Mucosa of descending colon (tissue), 3 donors: ENCODE measurements around the gene PWWP2A. TPM values are rescaled to one million over a fixed set of nuclear protein-coding genes. Genes with fewer than 3 reads are reported as not detected.
A peak's percentile ranks its signal among the peaks of the same experiment; 100 is the strongest.

Source experiments
- ATAC-seq: fragments of 200-7000 bp; cut with Tn5 transposase; one replicate; pipeline ENCODE4 v1.9.1; 2020; ENCODE audit warnings: mild to moderate bottlenecking, moderate library complexity
- DNase-seq, 3 donors: peaks; one replicate each; pipeline ENCODE4 v3.0.0-alpha.2; 2020
- H3K36me3 ChIP-seq: fragments of 200-600 bp; one replicate; pipeline ENCODE4 v1.8.0; 2021; ENCODE audit warnings: low read depth, mild to moderate bottlenecking
- H3K4me1 ChIP-seq: fragments of 200-600 bp; one replicate; pipeline ENCODE4 v1.8.0; 2021; ENCODE audit warnings: low read depth, mild to moderate bottlenecking
- H3K4me3 ChIP-seq: fragments of 200-600 bp; one replicate; pipeline ENCODE4 v1.8.0; 2021; ENCODE audit warnings: mild to moderate bottlenecking
- H3K9me3 ChIP-seq: fragments of 200-600 bp; one replicate; pipeline ENCODE4 v1.8.0; 2021; ENCODE audit warnings: mild to moderate bottlenecking
- intact Hi-C, 2 donors: fragments of 100-400 bp; cut with DNase I in 1 of 2; cut with micrococcal nuclease in 1 of 2; formaldehyde crosslinking; loops; one replicate each; pipeline versions ENCODE4 v1.11.0 to v1.11.1; 2022; cut with DNase I, micrococcal nuclease
- long read RNA-seq, 2 donors: library from polyadenylated mRNA; unstranded; transcript quantifications; one replicate each; pipeline ENCODE4 v2.0.0, GENCODE V29; 2019 to 2021
- total RNA-seq, 3 donors: library from RNA; stranded (reverse); fragmentation: NEBNext Ultra II Directional in 2 of 3; extraction: Animal tissue kit (Norgen Biotek cat#: 25700) in 2 of 3; gene quantifications; one replicate each; pipeline versions ENCODE4 v1.2.1 to v1.2.4, GENCODE V29; 2021 to 2023
- TF ChIP-seq, protein P1 (sequence below): fragments of 200-600 bp; IDR thresholded peaks from one replicate; pipeline ENCODE4 v1.8.0; 2022; ENCODE audit warnings: antibody characterized with exemption, mild to moderate bottlenecking
- donor health status: DM: no; HTN: no; CAD: no; lungs with moderate emphysema.
- donor health status: DM: no; HTN: no; CAD: no.
- donor health status: DM: no; HTN: yes; CAD: no.

Gene PWWP2A, protein sequence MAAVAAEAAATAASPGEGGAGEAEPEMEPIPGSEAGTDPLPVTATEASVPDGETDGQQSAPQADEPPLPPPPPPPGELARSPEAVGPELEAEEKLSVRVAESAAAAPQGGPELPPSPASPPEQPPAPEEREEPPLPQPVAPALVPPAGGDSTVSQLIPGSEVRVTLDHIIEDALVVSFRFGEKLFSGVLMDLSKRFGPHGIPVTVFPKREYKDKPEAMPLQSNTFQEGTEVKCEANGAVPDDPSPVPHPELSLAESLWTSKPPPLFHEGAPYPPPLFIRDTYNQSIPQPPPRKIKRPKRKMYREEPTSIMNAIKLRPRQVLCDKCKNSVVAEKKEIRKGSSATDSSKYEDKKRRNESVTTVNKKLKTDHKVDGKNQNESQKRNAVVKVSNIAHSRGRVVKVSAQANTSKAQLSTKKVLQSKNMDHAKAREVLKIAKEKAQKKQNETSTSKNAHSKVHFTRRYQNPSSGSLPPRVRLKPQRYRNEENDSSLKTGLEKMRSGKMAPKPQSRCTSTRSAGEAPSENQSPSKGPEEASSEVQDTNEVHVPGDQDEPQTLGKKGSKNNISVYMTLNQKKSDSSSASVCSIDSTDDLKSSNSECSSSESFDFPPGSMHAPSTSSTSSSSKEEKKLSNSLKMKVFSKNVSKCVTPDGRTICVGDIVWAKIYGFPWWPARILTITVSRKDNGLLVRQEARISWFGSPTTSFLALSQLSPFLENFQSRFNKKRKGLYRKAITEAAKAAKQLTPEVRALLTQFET
- total RNA-seq, result 10 to 100 TPM; 37.6 to 52.8 (median 41.3) TPM
- long read RNA-seq, donor 1, transcript PWWP2A-202 (4 exons, 3,991 nt), result major isoform, 8 of 32 reads
- long read RNA-seq, donor 1, transcript PWWP2A-205 (3 exons, 1,819 nt), result minor isoform, 6 of 32 reads
- long read RNA-seq, donor 1, partial matches to known transcripts, result 2 of 32 reads
- long read RNA-seq, donor 1, other reads (novel, unspliced or antisense), result 9 of 32 reads
- long read RNA-seq, donor 2, transcript PWWP2A-201 (2 exons, 3,346 nt), result major isoform, 11 of 15 reads
- long read RNA-seq, donor 2, partial matches to known transcripts, result 0 of 15 reads
- long read RNA-seq, donor 2, other reads (novel, unspliced or antisense), result 0 of 15 reads

DNA sequence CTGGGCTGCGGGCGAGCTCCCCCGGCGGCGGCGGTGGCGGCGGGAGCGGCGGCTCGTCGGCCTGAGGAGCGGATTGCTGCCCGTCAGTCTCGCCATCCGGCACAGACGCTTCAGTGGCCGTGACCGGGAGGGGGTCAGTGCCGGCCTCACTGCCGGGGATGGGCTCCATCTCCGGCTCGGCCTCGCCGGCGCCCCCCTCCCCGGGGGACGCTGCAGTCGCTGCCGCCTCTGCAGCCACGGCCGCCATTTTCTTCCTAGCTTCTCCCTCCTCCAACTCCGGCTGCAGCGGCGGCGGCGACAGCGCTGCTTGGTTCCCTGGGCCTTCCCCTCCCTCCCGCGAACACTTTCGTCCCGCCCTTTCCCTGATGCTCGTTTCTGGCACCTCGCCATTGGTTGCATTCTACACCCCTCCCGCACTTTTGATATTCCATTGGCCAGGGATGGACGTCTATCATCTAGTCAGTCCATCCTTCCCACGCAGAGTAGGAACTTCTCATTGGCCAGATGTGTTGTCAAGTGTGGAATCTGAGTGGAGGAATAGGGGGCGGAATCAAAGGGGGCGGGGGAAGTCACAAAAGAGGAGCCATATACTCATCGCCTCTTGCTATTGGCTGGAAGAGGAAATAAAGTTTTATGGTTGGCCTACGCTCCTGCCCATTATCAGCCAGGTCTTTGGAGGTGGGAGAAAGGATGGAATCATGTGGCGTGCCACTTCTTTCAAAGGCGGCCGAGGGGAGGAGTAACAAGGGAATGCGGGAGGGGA is at the start of gene PWWP2A:
Gene PWWP2A (minus strand): TSS at position 309 of the 763 bp plus-strand sequence. CDS start 62 bp downstream, at position 247.
- ATAC-seq (peak; percentile 94), DNase-seq (peak; percentile 98 to 99 (median 98))
- TF ChIP-seq, protein P1, sequence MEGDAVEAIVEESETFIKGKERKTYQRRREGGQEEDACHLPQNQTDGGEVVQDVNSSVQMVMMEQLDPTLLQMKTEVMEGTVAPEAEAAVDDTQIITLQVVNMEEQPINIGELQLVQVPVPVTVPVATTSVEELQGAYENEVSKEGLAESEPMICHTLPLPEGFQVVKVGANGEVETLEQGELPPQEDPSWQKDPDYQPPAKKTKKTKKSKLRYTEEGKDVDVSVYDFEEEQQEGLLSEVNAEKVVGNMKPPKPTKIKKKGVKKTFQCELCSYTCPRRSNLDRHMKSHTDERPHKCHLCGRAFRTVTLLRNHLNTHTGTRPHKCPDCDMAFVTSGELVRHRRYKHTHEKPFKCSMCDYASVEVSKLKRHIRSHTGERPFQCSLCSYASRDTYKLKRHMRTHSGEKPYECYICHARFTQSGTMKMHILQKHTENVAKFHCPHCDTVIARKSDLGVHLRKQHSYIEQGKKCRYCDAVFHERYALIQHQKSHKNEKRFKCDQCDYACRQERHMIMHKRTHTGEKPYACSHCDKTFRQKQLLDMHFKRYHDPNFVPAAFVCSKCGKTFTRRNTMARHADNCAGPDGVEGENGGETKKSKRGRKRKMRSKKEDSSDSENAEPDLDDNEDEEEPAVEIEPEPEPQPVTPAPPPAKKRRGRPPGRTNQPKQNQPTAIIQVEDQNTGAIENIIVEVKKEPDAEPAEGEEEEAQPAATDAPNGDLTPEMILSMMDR, result no peak
- intact Hi-C loops, result no loop called here
- no peaks in the 10 kb centered on the region for H3K9me3 ChIP-seq
- peak within 1 kb of the TSS; percentile 99 for H3K4me3 ChIP-seq
- no peaks in the 10 kb centered on the region for H3K36me3 ChIP-seq
- peaks cover 12% of the 10 kb centered on the region for H3K4me1 ChIP-seq

DNA sequence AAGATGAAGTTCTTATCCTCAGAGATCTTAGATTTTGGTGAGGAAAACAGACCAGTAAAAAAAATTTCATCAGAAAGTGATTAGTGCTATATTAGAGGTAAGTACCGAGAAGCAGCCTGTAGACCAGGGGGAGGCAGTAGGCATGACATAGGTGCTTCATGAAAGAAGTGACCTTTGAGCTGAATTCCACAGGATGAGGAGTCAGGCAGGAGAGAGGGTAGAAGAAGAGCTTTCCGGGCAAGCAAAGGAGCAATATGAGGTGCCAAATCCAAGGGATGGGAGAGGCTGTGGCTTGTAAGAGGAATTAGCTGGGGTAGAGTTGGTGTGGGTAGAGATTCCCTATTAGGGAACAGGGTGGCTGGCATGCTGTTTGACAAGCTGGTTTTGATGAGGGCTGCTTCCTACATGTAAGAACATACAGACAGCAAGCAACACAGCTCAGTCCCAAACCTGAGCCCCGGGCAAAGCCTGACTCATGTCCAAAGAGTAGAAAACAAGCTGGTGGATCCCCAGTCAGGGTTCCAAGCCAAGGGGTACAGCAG is 48.4 kb upstream of the PWWP2A start:
- Histone ChIP-seq H3K4me3 (no peak overlapping the region), H3K4me1 (peaks cover 12% of the 10 kb centered on the region), H3K36me3 (no peaks in the 10 kb centered on the region), H3K9me3 (no peaks in the 10 kb centered on the region)
- TF ChIP-seq, protein P1, result no peak
- intact Hi-C loops, result no loop called here
- DNase-seq (no peak), ATAC-seq (no peak)

- Histone ChIP-seq H3K4me3 (no peak overlapping the region), H3K9me3 (no peaks in the 10 kb centered on the region), H3K4me1 (peaks cover 12% of the 10 kb centered on the region), H3K36me3 (no peaks in the 10 kb centered on the region)
- no peak for ATAC-seq
- no peak for DNase-seq
- intact Hi-C loops, result no loop called here
- TF ChIP-seq, protein P1, result no peak
These were observed 47.8 kb upstream of the PWWP2A start for GRCh38 chr5:160166973-160167623.

- no peak overlapping the region for H3K4me3 ChIP-seq
- no peaks in the 10 kb centered on the region for H3K36me3 ChIP-seq
- H3K4me1 ChIP-seq, result peaks cover 12% of the 10 kb centered on the region
- no peak for ATAC-seq
- no peaks in the 10 kb centered on the region for H3K9me3 ChIP-seq
- TF ChIP-seq, protein P1, result no peak
- intact Hi-C loops, result no loop called here
- no peak for DNase-seq
These were observed 47.1 kb upstream of the PWWP2A start for GRCh38 chr5:160166069-160166972.
